Measurements from ENCODE around the gene INSR.

- no peak for TF ChIP-seq CTCF (IDR thresholded peaks at IDR 0.05 in 4 of 5, conservative IDR thresholded peaks at IDR 0.05 in 1 of 5)
- no peak for TF ChIP-seq POLR2A (IDR thresholded peaks at IDR 0.05)
Measured at GRCh38 chr19:7250057-7250596, 44.1 kb downstream of the INSR start.

All from gastrocnemius medialis (tissue), 4 donors.